Measurements from ENCODE around the gene PIKFYVE.

DNA sequence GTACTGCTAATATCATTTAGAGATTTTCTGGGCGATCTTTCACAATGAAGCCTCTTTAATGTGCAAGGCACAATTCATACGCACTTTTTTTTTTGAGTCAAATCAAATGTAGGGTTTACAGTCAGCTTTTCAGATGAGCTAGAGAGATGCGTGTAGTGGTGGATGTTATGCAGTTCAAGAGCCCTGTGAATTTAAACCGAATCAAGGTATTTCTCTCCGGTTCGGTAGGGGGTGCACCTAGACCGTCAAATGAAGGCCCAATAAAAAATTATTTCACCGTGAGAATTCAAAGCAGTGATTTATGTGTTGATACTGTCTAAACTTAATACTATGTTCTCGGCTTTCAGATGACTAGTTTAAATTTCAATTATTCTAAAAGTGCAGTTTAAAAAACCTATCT lies 141.6 kb downstream of the PIKFYVE start:
- TF ChIP-seq, protein P1, sequence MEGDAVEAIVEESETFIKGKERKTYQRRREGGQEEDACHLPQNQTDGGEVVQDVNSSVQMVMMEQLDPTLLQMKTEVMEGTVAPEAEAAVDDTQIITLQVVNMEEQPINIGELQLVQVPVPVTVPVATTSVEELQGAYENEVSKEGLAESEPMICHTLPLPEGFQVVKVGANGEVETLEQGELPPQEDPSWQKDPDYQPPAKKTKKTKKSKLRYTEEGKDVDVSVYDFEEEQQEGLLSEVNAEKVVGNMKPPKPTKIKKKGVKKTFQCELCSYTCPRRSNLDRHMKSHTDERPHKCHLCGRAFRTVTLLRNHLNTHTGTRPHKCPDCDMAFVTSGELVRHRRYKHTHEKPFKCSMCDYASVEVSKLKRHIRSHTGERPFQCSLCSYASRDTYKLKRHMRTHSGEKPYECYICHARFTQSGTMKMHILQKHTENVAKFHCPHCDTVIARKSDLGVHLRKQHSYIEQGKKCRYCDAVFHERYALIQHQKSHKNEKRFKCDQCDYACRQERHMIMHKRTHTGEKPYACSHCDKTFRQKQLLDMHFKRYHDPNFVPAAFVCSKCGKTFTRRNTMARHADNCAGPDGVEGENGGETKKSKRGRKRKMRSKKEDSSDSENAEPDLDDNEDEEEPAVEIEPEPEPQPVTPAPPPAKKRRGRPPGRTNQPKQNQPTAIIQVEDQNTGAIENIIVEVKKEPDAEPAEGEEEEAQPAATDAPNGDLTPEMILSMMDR (IDR thresholded peaks at IDR 0.05): peak; percentile 68
- TF ChIP-seq POLR2AphosphoS5 (IDR thresholded peaks at IDR 0.05; ENCODE audit: low read depth, low read length) (no peak), TCF7L2 (IDR thresholded peaks at IDR 0.05; ENCODE audit: low read depth, low read length) (no peak), SIN3A (IDR thresholded peaks at IDR 0.05; ENCODE audit: borderline replicate concordance, insufficient read depth, low read depth, low read length) (no peak)
- TF ChIP-seq, protein P2, sequence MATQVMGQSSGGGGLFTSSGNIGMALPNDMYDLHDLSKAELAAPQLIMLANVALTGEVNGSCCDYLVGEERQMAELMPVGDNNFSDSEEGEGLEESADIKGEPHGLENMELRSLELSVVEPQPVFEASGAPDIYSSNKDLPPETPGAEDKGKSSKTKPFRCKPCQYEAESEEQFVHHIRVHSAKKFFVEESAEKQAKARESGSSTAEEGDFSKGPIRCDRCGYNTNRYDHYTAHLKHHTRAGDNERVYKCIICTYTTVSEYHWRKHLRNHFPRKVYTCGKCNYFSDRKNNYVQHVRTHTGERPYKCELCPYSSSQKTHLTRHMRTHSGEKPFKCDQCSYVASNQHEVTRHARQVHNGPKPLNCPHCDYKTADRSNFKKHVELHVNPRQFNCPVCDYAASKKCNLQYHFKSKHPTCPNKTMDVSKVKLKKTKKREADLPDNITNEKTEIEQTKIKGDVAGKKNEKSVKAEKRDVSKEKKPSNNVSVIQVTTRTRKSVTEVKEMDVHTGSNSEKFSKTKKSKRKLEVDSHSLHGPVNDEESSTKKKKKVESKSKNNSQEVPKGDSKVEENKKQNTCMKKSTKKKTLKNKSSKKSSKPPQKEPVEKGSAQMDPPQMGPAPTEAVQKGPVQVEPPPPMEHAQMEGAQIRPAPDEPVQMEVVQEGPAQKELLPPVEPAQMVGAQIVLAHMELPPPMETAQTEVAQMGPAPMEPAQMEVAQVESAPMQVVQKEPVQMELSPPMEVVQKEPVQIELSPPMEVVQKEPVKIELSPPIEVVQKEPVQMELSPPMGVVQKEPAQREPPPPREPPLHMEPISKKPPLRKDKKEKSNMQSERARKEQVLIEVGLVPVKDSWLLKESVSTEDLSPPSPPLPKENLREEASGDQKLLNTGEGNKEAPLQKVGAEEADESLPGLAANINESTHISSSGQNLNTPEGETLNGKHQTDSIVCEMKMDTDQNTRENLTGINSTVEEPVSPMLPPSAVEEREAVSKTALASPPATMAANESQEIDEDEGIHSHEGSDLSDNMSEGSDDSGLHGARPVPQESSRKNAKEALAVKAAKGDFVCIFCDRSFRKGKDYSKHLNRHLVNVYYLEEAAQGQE (IDR thresholded peaks at IDR 0.05; ENCODE audit: insufficient read depth in 1 of 2, low read depth in 2 of 2, low read length in 1 of 2): no peak
